ENCODE results near the gene CLDN9.

DNA sequence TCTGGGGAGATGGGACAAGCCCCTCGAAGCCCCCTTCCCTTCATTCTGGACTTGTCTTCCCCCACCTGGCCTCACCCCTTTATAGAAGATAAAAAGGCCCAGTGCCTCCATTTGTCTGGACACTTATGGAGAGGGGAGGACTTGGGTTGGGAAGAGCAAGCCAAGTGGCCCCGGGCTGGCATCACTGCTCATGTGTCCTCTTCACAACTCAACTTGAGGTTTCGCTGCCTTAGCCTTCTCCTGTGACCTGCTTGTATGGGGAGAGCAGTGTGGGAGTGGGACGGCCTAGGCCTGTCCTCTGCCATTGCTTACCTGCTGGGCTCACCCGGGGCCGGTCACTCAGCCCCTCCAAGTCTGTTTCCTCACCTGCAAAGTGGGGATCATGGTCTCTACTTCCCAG is 42.2 kb upstream of the CLDN9 start:
- TF ChIP-seq POLR2AphosphoS5 (IDR thresholded peaks at IDR 0.05) = no peak
- TF ChIP-seq, protein P1, sequence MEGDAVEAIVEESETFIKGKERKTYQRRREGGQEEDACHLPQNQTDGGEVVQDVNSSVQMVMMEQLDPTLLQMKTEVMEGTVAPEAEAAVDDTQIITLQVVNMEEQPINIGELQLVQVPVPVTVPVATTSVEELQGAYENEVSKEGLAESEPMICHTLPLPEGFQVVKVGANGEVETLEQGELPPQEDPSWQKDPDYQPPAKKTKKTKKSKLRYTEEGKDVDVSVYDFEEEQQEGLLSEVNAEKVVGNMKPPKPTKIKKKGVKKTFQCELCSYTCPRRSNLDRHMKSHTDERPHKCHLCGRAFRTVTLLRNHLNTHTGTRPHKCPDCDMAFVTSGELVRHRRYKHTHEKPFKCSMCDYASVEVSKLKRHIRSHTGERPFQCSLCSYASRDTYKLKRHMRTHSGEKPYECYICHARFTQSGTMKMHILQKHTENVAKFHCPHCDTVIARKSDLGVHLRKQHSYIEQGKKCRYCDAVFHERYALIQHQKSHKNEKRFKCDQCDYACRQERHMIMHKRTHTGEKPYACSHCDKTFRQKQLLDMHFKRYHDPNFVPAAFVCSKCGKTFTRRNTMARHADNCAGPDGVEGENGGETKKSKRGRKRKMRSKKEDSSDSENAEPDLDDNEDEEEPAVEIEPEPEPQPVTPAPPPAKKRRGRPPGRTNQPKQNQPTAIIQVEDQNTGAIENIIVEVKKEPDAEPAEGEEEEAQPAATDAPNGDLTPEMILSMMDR (IDR thresholded peaks at IDR 0.05 in 8 of 11, conservative IDR thresholded peaks at IDR 0.05 in 3 of 11) = no peak
- no peak for TF ChIP-seq POLR2A (IDR thresholded peaks at IDR 0.05)

All from spleen (tissue), 7 donors.